SK-N-SH (cell line): ENCODE results near the gene NFATC3.

Experiments
- CTCF ChIP-seq: fragments of 200-600 bp; sonication (generic); IDR thresholded peaks from 2 replicates; pipeline ENCODE4 v1.6.1; 2017; ENCODE audit warnings: antibody characterized with exemption, mild to moderate bottlenecking, moderate library complexity
- EZH2phosphoT487 ChIP-seq: fragments of 200-600 bp; sonication (generic); IDR thresholded peaks from 2 replicates; pipeline ENCODE4 v1.6.1; 2017; ENCODE audit warnings: low read depth, mixed run types, mild to moderate bottlenecking, antibody characterized with exemption, moderate library complexity, borderline replicate concordance

GRCh38 chr16:68049449-68049848 is 35.7 kb upstream of the NFATC3 start:
- no peak for TF ChIP-seq EZH2phosphoT487
- no peak for TF ChIP-seq CTCF
